Activated naive CD4-positive, alpha-beta T cell treated with anti-CD3 and anti-CD28 coated beads, Interleukin-2, amount 50 U/mL, for 16 hours (primary cell): ENCODE measurements around the gene GMEB2.
"Not testable (repeated sequence)": the region's sequence is repeated elsewhere in the genome, so short reads cannot be mapped to it uniquely, and the experiment has no call there.

Experiments used
- DNase-seq: peaks from one replicate; pipeline ENCODE4 v3.0.0-alpha.2; 2020

Gene GMEB2

GRCh38 chr20:63568170-63568981 is 58.5 kb downstream of the GMEB2 start:
- no peak for DNase-seq

- DNase-seq: peak; percentile 33
Observed at GRCh38 chr20:63567386-63568169, 59.3 kb downstream of the GMEB2 start.

- no peak for DNase-seq
Observed at GRCh38 chr20:63567136-63567385, 59.8 kb downstream of the GMEB2 start.

GRCh38 chr20:63566395-63567135 is 60.3 kb downstream of the GMEB2 start:
- no peak for DNase-seq

DNA sequence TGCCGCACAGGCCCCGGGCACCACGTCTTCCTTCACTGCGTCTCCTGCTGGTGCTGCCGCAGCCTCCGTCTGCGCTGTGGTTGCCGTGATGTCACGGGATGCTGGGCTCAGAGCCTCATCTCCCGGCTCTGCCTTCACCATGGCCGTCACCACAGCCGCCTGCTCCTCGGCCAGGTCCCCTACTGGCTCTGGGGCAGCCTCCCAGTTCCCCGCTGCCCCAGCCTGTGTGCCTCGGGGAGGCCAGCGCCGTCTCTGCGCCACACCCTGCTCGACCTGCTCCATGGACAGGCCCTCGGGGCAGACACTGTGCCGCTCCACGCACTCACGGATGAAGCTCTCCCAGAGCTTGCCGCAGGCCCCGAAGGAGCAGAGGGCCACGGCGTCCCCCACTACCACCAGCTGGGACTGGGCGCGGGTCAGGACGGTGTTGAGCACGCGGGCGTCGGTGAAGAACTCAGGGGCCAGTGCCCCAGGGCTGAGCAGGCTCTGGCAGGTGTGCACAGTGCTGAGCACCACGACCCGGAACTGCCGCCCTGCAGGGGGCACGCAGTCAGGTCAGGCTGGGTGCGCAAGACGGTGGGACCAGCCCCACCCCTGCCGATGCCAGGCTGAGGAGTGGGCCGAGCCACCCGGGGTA is 61.1 kb downstream of the GMEB2 start:
- no peak for DNase-seq

DNA sequence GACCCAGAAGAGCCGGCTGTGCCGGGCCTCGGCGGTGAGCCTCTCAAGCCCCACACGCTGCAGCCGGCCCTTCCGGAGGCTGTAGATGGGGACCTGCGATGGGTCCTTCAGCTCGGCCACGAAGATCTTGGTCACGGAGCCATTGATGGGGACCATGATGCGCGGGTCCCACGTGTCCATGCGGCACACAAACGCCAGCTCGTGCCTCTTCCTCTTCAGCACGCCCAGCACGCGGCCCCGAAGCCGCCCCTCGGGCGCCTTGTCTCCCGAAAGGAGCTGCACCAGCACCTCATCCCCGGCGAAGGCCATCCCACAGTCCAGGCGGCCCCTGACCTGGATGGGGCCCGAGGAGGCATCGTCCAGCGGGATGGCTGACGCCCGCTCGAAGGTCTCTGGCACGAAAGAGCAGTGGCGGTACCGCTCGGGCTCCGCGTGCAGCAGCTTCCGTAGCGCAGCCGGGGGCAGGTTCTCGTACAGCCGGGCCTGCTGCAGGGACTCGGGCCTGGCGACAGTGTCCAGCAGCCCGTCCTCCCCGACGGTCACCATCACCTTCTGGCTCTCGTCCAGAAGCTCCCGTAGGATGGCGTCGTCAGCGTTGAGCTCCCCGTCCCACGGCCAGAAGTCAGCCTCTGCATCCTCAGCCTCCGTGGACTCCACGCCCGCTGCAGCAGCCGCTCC is 61.7 kb downstream of the GMEB2 start:
- no peak for DNase-seq

- no peak for DNase-seq
Observed at GRCh38 chr20:63564036-63564810, 62.7 kb downstream of the GMEB2 start.

DNA sequence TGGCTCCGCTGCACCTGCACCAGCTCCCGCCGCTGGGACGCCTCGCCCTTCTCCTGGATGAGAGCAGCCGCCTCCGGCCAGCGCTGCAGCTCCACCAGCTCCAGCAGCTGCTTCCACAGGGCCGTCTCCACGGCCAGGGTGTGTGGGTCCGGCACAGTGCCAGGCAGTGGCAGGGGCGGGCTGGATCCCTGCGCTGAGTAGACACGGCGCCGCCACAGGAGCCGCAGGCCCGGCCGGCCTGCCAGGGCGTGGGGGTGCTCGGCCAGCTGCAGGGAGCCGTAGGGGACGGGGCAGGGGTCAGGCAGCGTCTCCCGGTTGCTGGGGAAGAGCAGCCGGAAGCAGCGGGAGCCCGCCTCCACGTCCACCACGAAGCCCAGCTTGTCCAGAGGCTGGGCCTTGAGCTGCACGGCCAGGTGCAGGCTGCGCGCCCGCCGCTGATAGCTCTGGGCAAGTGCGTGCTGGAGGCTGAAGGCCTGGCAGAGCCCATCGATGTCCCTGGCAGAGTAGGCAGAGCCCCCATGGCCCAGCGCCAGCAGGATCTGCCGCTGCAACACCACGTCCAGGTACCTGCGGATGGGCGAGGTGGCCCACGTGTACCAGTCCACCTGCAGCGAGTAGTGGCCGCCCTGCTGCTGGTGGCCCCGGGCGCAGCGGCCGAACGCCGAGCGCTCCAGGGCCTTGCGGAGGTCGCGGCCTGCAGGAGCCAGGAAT is 63.5 kb downstream of the GMEB2 start:
- no peak for DNase-seq

DNA sequence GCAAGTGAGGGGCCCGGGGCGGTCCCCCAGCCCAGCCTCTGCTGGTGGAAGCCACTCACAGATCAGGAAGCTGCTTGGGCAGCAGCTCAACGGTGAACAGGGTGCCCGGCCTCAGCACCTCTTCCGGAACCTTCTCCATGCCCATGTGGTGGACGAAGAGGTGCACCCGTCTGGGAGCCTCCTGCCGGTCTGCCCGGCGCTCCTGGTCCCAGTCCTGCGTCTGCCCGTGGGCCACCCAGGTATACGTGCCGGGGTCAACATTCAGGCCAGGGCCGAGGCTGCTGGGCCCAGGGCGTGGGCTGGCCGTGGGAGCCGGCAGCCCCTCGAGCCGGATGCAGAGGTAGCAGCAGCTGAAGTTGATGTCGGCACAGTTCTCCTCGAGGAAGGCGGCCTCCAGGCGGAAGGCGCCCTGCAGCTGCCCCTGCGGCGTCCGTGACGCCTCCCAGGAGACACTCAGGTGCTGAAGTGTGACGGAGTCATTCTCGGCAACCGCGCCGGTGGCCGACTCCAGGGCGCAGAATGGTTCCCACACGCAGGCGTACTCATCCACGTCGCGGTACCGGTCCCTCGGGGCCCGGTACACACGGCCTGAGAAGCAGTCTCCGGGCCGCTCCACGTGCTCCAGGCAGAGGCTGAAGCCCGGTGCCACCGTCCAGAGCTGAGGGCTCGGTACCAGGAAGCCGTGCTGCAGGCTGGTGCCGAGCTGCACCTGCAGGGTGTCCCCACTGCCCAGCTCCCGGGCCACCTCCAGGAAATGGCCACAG is 64.3 kb downstream of the GMEB2 start:
- DNase-seq: no peak

DNA sequence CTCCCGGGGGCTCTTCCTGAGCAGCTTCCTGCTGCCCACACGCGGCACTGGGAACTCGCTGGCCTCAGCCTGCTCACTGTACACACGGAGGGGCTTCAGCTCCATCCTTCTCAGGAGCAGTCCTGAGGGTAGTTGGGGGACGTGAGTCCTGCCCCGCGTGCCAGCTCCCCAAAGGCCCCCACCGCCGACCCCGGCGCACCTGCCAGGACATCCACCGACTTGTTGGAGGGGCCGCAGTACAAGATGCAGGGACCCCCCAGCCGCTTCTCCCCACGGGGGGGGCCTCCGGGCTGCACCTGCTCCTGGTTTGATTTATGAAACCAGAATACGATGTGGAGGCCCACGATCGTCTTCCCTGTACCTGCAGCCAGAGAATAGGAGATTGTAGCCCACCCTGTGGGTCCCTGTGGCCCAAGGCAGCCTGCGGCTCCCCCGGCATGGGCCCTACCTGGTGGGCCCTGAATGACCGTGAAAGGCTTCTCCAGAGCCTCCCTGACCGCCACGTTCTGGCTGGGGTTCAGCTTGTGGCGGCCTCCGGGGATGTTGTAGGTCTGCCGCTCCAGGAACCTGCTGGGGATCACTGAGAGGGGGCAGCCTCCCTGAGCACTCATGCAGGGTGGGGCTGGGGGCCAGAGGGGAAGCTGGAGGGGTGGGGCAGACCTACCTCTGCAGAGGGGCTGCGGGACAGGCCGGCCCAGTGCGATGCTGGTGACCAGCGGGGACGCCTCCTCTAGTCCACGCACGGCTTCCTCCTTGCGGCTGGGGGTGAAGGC is 65.1 kb downstream of the GMEB2 start:
- no peak for DNase-seq

GRCh38 chr20:63560856-63561609 is 65.9 kb downstream of the GMEB2 start:
- DNase-seq: no peak

GRCh38 chr20:63560333-63560805 is 66.5 kb downstream of the GMEB2 start:
- no peak for DNase-seq

DNA sequence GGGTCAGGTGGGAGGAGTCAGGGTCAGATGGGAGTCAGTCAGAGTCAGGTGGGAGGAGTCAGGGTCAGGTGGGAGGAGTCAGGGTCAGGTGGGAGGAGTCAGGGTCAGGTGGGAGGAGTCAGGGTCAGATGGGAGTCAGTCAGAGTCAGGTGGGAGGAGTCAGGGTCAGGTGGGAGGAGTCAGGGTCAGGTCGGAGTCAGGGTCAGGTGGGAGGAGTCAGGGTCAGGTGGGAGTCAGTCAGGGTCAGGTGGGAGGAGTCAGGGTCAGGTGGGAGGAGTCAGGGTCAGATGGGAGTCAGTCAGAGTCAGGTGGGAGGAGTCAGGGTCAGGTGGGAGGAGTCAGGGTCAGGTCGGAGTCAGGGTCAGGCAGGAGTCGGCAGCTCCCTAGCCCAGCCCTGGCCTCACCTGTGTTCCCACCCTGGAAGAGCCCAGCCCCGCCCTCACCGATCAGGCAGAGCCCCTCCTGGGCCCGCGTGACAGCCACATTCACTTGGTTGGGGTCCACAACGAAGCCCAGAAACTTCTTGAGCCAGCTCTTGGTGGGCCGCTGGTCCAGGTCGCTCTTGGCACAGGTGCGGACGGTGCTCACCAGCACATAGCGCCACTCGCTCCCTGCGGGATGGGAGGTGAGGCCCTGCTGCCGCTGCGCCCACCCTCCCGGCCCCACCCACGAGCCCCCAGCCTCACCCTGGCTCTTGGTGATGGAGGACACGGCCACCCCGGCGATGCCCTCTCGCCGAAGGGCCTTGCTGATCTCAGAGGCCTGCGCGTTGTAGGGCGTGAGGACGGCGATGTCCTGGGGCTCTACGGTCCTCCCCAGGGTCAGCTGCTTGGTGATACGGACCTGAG is 67.2 kb downstream of the GMEB2 start:
- DNase-seq: not testable (repeated sequence)

GRCh38 chr20:63558804-63559484 is 68.0 kb downstream of the GMEB2 start:
- no peak for DNase-seq

DNA sequence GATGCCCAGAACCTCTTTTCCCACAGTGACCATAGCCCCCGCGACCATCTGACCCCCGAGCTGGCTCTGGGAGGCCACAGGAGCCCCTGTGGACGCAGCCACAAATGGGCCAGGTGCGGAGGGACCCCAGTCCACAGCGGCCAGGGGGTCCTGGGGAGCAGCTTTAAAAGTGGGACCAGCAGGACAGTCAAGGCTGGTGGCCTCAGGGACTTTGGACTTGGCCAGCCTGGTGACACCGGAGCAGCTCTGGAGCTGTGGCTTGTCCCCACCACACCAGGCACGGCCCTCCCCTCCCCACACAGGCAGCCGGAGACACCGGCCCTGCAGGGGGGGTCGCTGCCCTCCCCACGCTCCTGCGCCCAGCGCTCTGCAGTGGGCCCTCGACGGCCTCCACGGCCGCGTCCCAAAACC is 69.4 kb downstream of the GMEB2 start:
- DNase-seq: no peak

GRCh38 chr20:63556873-63557478 is 69.9 kb downstream of the GMEB2 start:
- DNase-seq: no peak
